Skeletal muscle satellite cell (primary cell): ENCODE measurements around the gene CAPS.

Source experiments
- H3K27me3 ChIP-seq: 2 replicates; pipeline ENCODE4 v1.7.0; 2013; ENCODE audit warnings: low read length; ENCODE audit not compliant: control insufficient read depth, insufficient read depth
- H3K36me3 ChIP-seq: 2 replicates; pipeline ENCODE4 v1.7.0; 2013; ENCODE audit warnings: mild to moderate bottlenecking, control low read depth, low read length; ENCODE audit not compliant: insufficient read depth
- H3K4me1 ChIP-seq: 2 replicates; pipeline ENCODE4 v1.7.0; 2013; ENCODE audit warnings: low read length; ENCODE audit not compliant: control insufficient read depth, insufficient read depth
- H3K4me2 ChIP-seq: 2 replicates; pipeline ENCODE4 v1.7.0; 2013; ENCODE audit warnings: mild to moderate bottlenecking, low read length
- H3K4me3 ChIP-seq: 2 replicates; pipeline ENCODE4 v1.7.0; 2013; ENCODE audit warnings: low read length
- H3K9ac ChIP-seq: 2 replicates; pipeline ENCODE4 v1.7.0; 2013; ENCODE audit warnings: mild to moderate bottlenecking, low read depth, low read length, moderate library complexity
- H3K9me3 ChIP-seq: replicated peaks from 2 replicates; pipeline ENCODE4 v1.7.0; 2013; ENCODE audit warnings: mild to moderate bottlenecking, control low read depth, low read length

The CAPS gene

DNA sequence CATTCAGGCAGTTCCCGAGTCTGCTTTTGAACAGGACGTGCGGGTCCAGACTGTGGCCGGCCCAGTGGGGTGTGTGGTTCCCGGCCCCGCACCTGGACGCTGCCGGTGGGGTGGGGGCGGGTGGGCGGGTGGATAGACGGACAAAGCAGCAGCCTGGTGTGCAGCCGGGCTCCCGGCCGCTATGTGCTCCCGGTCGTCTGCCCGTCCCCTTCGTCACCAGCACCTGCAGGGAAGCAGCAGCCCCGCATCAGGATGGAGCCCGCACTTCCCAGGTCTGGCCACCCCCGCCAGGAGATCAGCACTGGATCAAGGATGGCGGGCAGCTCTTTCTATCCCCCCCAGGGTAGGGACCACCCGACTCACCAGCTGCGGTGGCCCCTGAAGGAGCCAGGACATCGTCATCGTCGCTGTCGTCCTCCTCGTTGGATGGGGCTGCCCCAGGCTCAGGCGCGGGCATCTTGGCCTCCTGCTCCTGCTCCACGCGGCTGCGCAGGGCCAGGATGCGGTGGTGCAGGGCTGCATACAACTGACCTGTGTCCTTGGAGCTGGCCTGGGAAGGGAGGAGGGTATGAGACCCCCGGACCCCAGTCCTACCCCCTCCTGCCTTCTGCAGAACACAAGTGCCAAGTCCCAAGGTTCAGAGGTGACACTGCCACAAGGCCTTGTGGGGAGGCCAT lies 3.5 kb downstream of the CAPS start:
- H3K9me3 ChIP-seq: no peaks in the 10 kb centered on the region
- H3K4me3 ChIP-seq: no peak overlapping the region
- H3K9ac ChIP-seq: no peak overlapping the region
- H3K36me3 ChIP-seq: peaks cover 53% of the 10 kb centered on the region
- H3K27me3 ChIP-seq: no peaks in the 10 kb centered on the region
- H3K4me2 ChIP-seq: no peak overlapping the region
- H3K4me1 ChIP-seq: peaks cover 15% of the 10 kb centered on the region

DNA sequence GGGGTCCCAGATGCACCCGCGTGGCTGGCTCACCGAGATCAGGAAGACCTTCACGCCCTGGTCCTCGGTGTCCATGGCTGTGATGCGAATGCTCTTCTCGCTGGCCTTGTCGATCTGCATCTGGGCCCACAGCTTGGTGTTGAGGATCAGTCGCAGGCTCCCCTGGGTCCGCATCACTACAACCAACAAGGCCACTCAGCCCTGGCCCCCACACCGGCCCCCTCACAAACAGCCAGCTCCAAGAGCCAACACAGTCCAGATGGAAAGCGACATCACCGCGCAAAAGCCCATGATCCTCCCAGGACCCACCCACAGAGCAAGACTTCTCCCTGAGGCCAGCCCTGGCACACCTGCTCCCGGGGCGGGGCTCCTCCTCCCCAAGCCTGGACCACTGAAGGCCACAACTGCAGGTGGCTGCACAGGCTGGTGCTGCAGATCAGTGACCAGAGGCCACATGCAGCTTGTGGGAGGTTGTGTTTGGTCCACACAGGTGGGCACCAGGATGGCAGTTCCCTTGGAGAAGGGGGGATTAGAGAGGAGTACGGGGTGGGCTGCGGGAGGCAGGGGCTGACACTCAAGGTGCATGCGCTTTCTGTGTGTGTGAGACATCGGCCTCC lies 4.5 kb downstream of the CAPS start:
- Histone ChIP-seq H3K4me2 (no peak overlapping the region), H3K9me3 (no peaks in the 10 kb centered on the region), H3K4me3 (no peak overlapping the region), H3K27me3 (no peaks in the 10 kb centered on the region), H3K4me1 (peaks cover 15% of the 10 kb centered on the region), H3K36me3 (peaks cover 61% of the 10 kb centered on the region), H3K9ac (no peak overlapping the region)

DNA sequence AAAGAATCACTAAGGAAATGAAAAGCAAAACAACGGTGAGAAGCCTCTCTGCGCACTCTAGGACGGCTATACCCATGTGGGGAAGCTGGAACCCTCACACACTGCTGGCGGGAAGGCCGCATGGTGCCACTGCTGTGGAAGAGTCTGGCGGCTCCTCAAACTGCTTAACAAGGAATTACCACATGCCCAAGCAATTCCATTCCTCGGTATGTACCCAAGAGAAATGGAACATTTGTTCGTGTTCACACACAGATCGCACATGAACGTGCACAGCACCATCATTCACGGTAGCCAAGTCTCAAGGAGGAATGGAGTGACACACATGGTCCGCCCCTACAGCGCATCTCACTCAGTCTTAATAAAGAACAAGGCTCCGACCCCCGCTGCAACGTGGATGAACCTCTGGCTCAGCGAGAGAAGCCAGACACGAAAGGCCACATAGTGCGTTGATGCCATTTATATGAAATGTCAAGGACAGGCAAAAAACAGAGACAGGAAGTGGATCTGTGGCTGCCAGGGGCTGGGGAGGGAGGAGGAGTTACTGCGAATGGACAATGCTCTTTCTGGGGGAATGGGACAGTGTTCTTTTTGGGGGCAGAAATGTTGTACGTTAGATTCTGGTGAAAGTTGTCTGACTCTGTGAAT lies 7.6 kb downstream of the CAPS start:
- H3K9me3 ChIP-seq: no peaks in the 10 kb centered on the region
- no peak overlapping the region for H3K4me2 ChIP-seq
- H3K27me3 ChIP-seq: no peaks in the 10 kb centered on the region
- no peaks in the 10 kb centered on the region for H3K4me1 ChIP-seq
- no peak overlapping the region for H3K4me3 ChIP-seq
- H3K36me3 ChIP-seq: peaks cover 77% of the 10 kb centered on the region
- no peak overlapping the region for H3K9ac ChIP-seq

DNA sequence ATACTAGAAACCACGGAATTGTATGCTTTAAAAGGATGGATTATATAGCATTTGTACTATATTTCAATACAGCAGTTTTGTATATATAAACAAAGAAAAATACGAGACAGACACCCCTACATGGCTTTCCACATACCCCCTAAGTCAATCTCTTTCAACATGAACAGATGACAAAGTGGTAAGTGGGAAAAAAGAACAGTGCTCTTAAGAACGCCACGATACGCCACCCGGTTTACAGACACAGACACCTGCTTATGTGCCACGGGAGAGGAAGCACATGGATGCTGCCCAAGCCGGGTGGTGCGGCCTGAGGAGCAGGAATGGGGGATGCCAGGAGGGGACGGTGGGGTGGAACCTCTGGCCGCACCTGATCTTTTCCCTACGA lies 8.1 kb downstream of the CAPS start:
- Histone ChIP-seq H3K27me3 (no peaks in the 10 kb centered on the region), H3K9me3 (no peaks in the 10 kb centered on the region), H3K9ac (no peak overlapping the region), H3K4me2 (no peak overlapping the region), H3K4me3 (no peak overlapping the region), H3K4me1 (no peaks in the 10 kb centered on the region), H3K36me3 (peaks cover 78% of the 10 kb centered on the region)

GRCh38 chr19:5923356-5923755 lies 9.3 kb downstream of the CAPS start:
- no peak overlapping the region for H3K4me2 ChIP-seq
- H3K36me3 ChIP-seq: peaks cover 80% of the 10 kb centered on the region
- no peaks in the 10 kb centered on the region for H3K4me1 ChIP-seq
- H3K9ac ChIP-seq: no peak overlapping the region
- H3K9me3 ChIP-seq: no peaks in the 10 kb centered on the region
- H3K4me3 ChIP-seq: no peak overlapping the region
- H3K27me3 ChIP-seq: no peaks in the 10 kb centered on the region

- Histone ChIP-seq H3K27me3 (no peaks in the 10 kb centered on the region), H3K9me3 (no peaks in the 10 kb centered on the region), H3K9ac (no peak overlapping the region), H3K4me3 (no peak overlapping the region), H3K4me2 (no peak overlapping the region), H3K4me1 (no peaks in the 10 kb centered on the region), H3K36me3 (peaks cover 94% of the 10 kb centered on the region)
Observed at GRCh38 chr19:5925830-5926427, 11.9 kb downstream of the CAPS start.

- no peak overlapping the region for H3K4me2 ChIP-seq
- no peaks in the 10 kb centered on the region for H3K27me3 ChIP-seq
- no peak overlapping the region for H3K9ac ChIP-seq
- no peaks in the 10 kb centered on the region for H3K9me3 ChIP-seq
- no peaks in the 10 kb centered on the region for H3K4me1 ChIP-seq
- H3K4me3 ChIP-seq: no peak overlapping the region
- peaks cover 92% of the 10 kb centered on the region for H3K36me3 ChIP-seq
Observed at GRCh38 chr19:5926641-5927440, 12.8 kb downstream of the CAPS start.

DNA sequence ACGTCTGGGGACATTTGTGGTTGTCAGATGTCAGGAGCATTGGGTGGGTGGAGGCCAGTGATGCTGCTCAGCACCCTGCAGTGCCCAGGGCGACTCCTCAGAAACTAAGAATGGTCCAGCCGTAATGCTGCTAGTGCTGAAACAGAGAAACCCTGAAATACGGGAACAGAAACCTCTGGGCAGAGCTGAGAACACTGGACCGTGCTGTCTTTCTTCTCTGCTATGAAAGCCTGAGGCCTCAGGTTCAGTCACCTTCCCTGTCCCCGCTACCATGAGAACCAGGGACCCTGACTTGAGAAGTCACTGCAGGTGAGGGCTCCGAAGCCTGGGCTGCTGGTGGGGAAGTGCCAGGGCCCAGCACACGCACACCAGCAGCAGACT lies 13.4 kb downstream of the CAPS start:
- H3K9ac ChIP-seq: no peak overlapping the region
- H3K36me3 ChIP-seq: peaks cover 92% of the 10 kb centered on the region
- H3K9me3 ChIP-seq: no peaks in the 10 kb centered on the region
- H3K4me1 ChIP-seq: no peaks in the 10 kb centered on the region
- H3K4me2 ChIP-seq: no peak overlapping the region
- no peak overlapping the region for H3K4me3 ChIP-seq
- no peaks in the 10 kb centered on the region for H3K27me3 ChIP-seq

DNA sequence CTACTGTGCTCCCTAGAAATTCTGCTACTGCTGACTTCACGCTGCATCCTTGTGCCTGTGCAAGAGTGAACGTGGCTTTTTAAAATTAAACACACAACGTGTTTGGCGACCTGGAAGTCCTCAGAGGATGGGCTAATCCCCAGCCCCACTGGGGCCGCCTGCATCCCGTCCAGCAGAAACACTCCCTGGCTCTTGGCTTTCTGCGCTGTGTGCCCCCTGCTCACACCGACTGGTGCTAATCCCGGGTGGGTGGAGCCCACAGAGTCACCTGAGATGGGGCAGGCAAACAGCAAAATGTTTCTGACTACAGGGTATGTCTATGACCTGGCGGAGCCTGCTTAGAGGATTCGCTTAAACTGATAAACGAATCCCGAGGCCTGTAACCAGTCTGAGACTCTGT lies 15.1 kb downstream of the CAPS start:
- Histone ChIP-seq H3K4me1 (peaks cover 3% of the 10 kb centered on the region), H3K9ac (no peak overlapping the region), H3K4me3 (no peak overlapping the region), H3K36me3 (peaks cover 95% of the 10 kb centered on the region), H3K9me3 (no peaks in the 10 kb centered on the region), H3K27me3 (no peaks in the 10 kb centered on the region), H3K4me2 (no peak overlapping the region)

GRCh38 chr19:5929625-5930024 lies 15.6 kb downstream of the CAPS start:
- Histone ChIP-seq H3K4me1 (peaks cover 7% of the 10 kb centered on the region), H3K9ac (no peak overlapping the region), H3K36me3 (peaks cover 90% of the 10 kb centered on the region), H3K4me3 (no peak overlapping the region), H3K27me3 (no peaks in the 10 kb centered on the region), H3K4me2 (no peak overlapping the region), H3K9me3 (no peaks in the 10 kb centered on the region)

DNA sequence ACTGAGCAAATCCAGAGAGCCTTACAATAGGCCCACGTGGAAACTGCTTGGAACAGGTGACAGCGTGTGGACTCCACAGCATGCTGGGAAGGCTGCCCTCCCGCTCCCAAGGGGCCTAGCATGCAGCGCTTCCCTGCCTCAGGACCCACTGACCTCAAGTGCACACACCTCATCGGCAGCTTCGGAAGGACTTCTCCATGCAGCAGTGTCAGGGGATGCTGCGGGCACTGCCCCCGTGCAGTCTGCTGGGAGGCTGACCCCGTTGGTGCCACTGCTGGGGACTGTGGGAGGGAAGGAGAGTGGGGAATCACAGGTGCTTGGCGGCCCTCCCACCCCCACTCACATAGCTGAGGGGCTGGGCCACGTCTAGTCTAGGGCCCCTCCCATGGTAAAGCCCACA lies 17.2 kb downstream of the CAPS start:
- no peak overlapping the region for H3K4me3 ChIP-seq
- no peaks in the 10 kb centered on the region for H3K27me3 ChIP-seq
- no peak overlapping the region for H3K9ac ChIP-seq
- H3K4me1 ChIP-seq: peaks cover 22% of the 10 kb centered on the region
- no peaks in the 10 kb centered on the region for H3K9me3 ChIP-seq
- peaks cover 75% of the 10 kb centered on the region for H3K36me3 ChIP-seq
- no peak overlapping the region for H3K4me2 ChIP-seq
